VCaP (cell line): Measurements from ENCODE around the gene RBM10.

Source experiments
- H3K27ac ChIP-seq: fragments of 450-650 bp; 2 replicates; pipeline ENCODE4 v1.5.1; 2017
- CTCF ChIP-seq: fragments of 450-650 bp; conservative IDR thresholded peaks from 2 replicates; pipeline ENCODE4 v1.5.1; 2017; ENCODE audit warnings: mild to moderate bottlenecking, moderate library complexity

The RBM10 gene

GRCh38 chrX:47218920-47219815, 74.1 kb downstream of the RBM10 start:
- TF ChIP-seq CTCF, result no peak
- H3K27ac ChIP-seq, result peak overlapping the region; percentile 90

GRCh38 chrX:47221756-47222155, 76.7 kb downstream of the RBM10 start:
- TF ChIP-seq CTCF, result no peak
- H3K27ac ChIP-seq, result no peak overlapping the region

GRCh38 chrX:47222751-47223350, 77.8 kb downstream of the RBM10 start:
- TF ChIP-seq CTCF, result no peak
- no peak overlapping the region for H3K27ac ChIP-seq

- no peak for TF ChIP-seq CTCF
Measured at GRCh38 chrX:47223476-47224250, 78.6 kb downstream of the RBM10 start.

GRCh38 chrX:47224266-47224895, 79.4 kb downstream of the RBM10 start:
- no peak for TF ChIP-seq CTCF
- H3K27ac ChIP-seq, result no peak overlapping the region

More at GRCh38 chrX:47223476-47224250, 78.6 kb downstream of the RBM10 start:
- no peak overlapping the region for H3K27ac ChIP-seq

GRCh38 chrX:47224896-47225290, 79.9 kb downstream of the RBM10 start:
- no peak overlapping the region for H3K27ac ChIP-seq
- no peak for TF ChIP-seq CTCF
